ENCODE results near the gene ASTN2.

- TF ChIP-seq CTCF (IDR thresholded peaks at IDR 0.05) = no peak
- TF ChIP-seq POLR2A (IDR thresholded peaks at IDR 0.05) = no peak
These were observed 614.8 kb downstream of the ASTN2 start for GRCh38 chr9:116800074-116800473.

Data from lower leg skin (tissue), 3 donors.